Measurements from ENCODE around the gene CTU2. TPM values are rescaled to one million over a fixed set of nuclear protein-coding genes. Genes with fewer than 3 reads are reported as not detected.

The CTU2 gene
- total RNA-seq, 1 experiment from 2014 or later = 39.4 TPM

Small RNAs within 50 kb of the gene (microRNA-seq; reads per million reads assigned to microRNA genes)
- gene MIR4722 (ENCODE audit: unreplicated experiment) = not detected

Other genes starting within 250 kb of the CTU2 start
- gene ZC3H18, start 136.1 kb upstream of the CTU2 start, total RNA-seq (2014; rRNA removed) = 11.8 and 24.5 TPM in 2 replicates
- gene IL17C, start 67.9 kb upstream of the CTU2 start, total RNA-seq (2014; rRNA removed) = not detected in 2 replicates
- gene CYBA, start 55.5 kb upstream of the CTU2 start, total RNA-seq (2014; rRNA removed) = not detected in 2 replicates
- gene MVD, start 43.4 kb upstream of the CTU2 start, total RNA-seq (2014; rRNA removed) = 38.3 and 48.9 TPM in 2 replicates
- gene SNAI3, start 20.0 kb upstream of the CTU2 start, total RNA-seq (2014; rRNA removed) = 0.22 and 0.46 TPM in 2 replicates
- gene RNF166, start 95 bp upstream of the CTU2 start, total RNA-seq (2014; rRNA removed) = 25.2 and 28.8 TPM in 2 replicates
- 180 and 251 TPM in 2 replicates for gene PIEZO1, start 78.7 kb downstream of the CTU2 start, total RNA-seq (2014; rRNA removed)
- gene CDT1, start 97.3 kb downstream of the CTU2 start, total RNA-seq (2014; rRNA removed) = 43.0 and 76.6 TPM in 2 replicates
- 346 and 350 TPM in 2 replicates for gene APRT, start 105.4 kb downstream of the CTU2 start, total RNA-seq (2014; rRNA removed)
- 18.3 and 25.5 TPM in 2 replicates for gene GALNS, start 150.4 kb downstream of the CTU2 start, total RNA-seq (2014; rRNA removed)
- 42.0 and 77.5 TPM in 2 replicates for gene TRAPPC2L, start 150.6 kb downstream of the CTU2 start, total RNA-seq (2014; rRNA removed)
- not detected in 2 replicates for gene PABPN1L, start 160.2 kb downstream of the CTU2 start, total RNA-seq (2014; rRNA removed)